Activated naive CD4-positive, alpha-beta T cell treated with anti-CD3 and anti-CD28 coated beads, Interleukin-2, amount 10 ng/mL, durations not matched to agents 5 hours and 36 hours (primary cell): Measurements from ENCODE around the gene MIA2. TPM values are rescaled to one million over a fixed set of nuclear protein-coding genes. Genes with fewer than 3 reads are reported as not detected.

Experiments used
- total RNA-seq, 2 experiments: library from RNA; stranded (reverse); gene quantifications; one replicate each; pipeline ENCODE4 v1.2.3, GENCODE V29; 2021

Gene MIA2, protein sequence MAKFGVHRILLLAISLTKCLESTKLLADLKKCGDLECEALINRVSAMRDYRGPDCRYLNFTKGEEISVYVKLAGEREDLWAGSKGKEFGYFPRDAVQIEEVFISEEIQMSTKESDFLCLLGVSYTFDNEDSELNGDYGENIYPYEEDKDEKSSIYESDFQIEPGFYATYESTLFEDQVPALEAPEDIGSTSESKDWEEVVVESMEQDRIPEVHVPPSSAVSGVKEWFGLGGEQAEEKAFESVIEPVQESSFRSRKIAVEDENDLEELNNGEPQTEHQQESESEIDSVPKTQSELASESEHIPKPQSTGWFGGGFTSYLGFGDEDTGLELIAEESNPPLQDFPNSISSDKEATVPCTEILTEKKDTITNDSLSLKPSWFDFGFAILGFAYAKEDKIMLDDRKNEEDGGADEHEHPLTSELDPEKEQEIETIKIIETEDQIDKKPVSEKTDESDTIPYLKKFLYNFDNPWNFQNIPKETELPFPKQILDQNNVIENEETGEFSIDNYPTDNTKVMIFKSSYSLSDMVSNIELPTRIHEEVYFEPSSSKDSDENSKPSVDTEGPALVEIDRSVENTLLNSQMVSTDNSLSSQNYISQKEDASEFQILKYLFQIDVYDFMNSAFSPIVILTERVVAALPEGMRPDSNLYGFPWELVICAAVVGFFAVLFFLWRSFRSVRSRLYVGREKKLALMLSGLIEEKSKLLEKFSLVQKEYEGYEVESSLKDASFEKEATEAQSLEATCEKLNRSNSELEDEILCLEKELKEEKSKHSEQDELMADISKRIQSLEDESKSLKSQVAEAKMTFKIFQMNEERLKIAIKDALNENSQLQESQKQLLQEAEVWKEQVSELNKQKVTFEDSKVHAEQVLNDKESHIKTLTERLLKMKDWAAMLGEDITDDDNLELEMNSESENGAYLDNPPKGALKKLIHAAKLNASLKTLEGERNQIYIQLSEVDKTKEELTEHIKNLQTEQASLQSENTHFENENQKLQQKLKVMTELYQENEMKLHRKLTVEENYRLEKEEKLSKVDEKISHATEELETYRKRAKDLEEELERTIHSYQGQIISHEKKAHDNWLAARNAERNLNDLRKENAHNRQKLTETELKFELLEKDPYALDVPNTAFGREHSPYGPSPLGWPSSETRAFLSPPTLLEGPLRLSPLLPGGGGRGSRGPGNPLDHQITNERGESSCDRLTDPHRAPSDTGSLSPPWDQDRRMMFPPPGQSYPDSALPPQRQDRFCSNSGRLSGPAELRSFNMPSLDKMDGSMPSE (N-terminal part only)
- total RNA-seq = 10 to 100 TPM; 24.3 to 25.2 TPM

DNA sequence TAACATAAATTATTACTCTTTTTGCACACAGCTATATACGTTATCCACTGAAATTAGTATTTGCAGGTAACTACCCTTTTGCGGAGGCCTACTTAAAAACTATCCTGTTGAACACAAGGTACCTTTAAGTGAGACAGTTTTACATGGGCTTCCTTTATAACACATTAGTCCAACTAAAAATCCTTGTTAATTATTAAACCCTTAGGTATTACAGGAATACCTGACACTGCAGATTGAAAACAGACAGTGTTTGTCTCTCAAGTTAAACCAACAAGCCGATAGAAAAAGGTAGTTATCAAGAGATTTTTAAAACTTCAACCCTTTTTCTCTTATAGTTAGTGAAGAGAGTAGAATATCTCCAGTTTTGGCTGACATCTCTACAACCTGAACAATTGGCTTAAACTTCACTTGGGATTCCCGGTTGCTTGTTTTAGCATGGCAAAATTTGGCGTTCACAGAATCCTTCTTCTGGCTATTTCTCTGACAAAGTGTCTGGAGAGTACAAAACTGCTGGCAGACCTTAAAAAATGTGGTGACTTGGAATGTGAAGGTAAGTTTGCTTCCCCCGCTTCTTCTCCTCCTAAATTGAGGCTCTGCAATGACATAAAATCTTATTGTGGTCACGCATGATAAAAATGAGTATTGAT, at the start of gene MIA2:
Gene MIA2, plus strand, starts transcription at position 236 of the 647 bp plus-strand sequence. Its CDS starts 200 bp downstream, at position 436.

DNA sequence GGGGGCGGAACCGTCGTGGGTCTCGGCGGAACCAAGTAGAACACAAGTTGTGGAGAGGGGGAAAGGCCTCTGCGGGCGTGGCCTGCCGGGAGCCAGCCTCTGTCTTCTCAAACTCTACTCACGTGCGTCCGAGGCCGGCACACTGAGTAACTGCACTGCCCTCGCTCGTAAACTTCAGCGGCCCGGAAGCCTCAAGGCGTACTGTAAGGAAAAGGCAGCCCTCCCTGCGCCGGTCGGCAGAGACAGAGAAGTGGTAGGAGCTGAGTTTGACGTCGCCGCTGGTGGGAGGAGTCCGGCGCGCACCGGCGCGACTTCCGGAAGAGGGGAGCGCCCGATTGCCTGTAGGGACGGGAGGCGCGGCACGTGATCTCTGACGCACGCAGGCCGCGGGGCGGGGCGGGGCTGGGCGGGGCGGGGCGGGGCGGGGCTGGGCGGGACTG, 198.5 kb downstream of the MIA2 start, which contains the start of gene FBXO33:
Gene FBXO33, minus strand, starts transcription at position 255 of the 440 bp plus-strand sequence. CDS start 271 bp downstream, outside the sequence.

Other genes with a start within 250 kb of the MIA2 start
- 10 to 100 TPM; 46.7 to 48.0 TPM for gene SEC23A, start 130.7 kb upstream of the MIA2 start, total RNA-seq
- 10 to 100 TPM; 15.1 to 17.2 TPM for gene GEMIN2, start 119.6 kb upstream of the MIA2 start, total RNA-seq
- 10 to 100 TPM; 30.0 to 30.2 TPM for gene TRAPPC6B, start 63.6 kb upstream of the MIA2 start, total RNA-seq
- 10 to 100 TPM; 81.3 to 88.9 TPM for gene PNN, start 58.7 kb upstream of the MIA2 start, total RNA-seq
- 10 to 100 TPM; 20.6 to 21.3 TPM for gene FBXO33, start 198.5 kb downstream of the MIA2 start, total RNA-seq